Ishikawa (cell line): ENCODE measurements around the gene CLCF1.

Experiments
- CEBPB ChIP-seq: IDR thresholded peaks from 2 replicates; pipeline ENCODE4 v1.6.1; 2012
- EGR1 ChIP-seq: IDR thresholded peaks from 2 replicates; pipeline ENCODE4 v1.6.1; 2012
- EP300 ChIP-seq: IDR thresholded peaks from 2 replicates; pipeline ENCODE4 v1.6.1; 2012; ENCODE audit warnings: borderline replicate concordance
- FOXM1 ChIP-seq: IDR thresholded peaks from 2 replicates; pipeline ENCODE4 v1.6.1; 2012; ENCODE audit warnings: low read depth, borderline replicate concordance
- RAD21 ChIP-seq: IDR thresholded peaks from 2 replicates; pipeline ENCODE4 v1.6.1; 2012; ENCODE audit warnings: low read depth
- TAF1 ChIP-seq: IDR thresholded peaks from 2 replicates; pipeline ENCODE4 v1.6.1; 2012; ENCODE audit warnings: low read depth, mild to moderate bottlenecking
- YY1 ChIP-seq: IDR thresholded peaks from 2 replicates; pipeline ENCODE4 v1.6.1; 2012; ENCODE audit warnings: low read depth
- TF ChIP-seq, protein P1 (sequence below): IDR thresholded peaks from 2 replicates; pipeline ENCODE4 v1.6.1; 2012; ENCODE audit warnings: low read depth, mild to moderate bottlenecking
- TF ChIP-seq, protein P2 (sequence below): IDR thresholded peaks from 2 replicates; pipeline ENCODE4 v1.6.1; 2012

DNA sequence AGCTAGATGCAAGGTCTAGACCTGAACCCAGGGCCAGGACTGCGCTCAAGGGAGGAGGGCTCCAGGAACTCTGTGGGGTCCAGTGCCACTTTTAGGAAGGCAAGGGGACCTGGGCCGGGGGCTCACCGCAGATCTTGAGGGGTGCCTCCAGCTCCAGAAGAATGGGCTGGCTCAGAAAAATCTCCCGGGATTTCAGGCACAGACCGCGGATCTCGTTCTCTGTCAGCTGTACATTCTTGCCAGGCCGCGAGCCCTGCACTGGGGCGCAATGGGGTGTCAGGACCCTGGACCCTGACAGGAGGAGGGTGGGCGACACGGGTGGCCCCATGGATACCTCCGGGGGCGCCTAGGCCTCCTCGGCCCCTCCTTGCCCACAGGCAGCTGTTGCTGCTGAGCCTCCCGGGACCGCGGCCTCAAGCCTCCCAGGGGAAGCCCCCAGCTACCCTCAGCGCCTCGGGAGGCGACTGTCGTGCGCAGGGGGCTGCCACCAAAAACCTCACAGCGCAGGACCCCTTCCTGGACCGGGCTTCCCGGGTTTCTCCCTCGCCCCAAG lies 27.6 kb upstream of the CLCF1 start:
- no peak for TF ChIP-seq RAD21
- TF ChIP-seq, protein P1, sequence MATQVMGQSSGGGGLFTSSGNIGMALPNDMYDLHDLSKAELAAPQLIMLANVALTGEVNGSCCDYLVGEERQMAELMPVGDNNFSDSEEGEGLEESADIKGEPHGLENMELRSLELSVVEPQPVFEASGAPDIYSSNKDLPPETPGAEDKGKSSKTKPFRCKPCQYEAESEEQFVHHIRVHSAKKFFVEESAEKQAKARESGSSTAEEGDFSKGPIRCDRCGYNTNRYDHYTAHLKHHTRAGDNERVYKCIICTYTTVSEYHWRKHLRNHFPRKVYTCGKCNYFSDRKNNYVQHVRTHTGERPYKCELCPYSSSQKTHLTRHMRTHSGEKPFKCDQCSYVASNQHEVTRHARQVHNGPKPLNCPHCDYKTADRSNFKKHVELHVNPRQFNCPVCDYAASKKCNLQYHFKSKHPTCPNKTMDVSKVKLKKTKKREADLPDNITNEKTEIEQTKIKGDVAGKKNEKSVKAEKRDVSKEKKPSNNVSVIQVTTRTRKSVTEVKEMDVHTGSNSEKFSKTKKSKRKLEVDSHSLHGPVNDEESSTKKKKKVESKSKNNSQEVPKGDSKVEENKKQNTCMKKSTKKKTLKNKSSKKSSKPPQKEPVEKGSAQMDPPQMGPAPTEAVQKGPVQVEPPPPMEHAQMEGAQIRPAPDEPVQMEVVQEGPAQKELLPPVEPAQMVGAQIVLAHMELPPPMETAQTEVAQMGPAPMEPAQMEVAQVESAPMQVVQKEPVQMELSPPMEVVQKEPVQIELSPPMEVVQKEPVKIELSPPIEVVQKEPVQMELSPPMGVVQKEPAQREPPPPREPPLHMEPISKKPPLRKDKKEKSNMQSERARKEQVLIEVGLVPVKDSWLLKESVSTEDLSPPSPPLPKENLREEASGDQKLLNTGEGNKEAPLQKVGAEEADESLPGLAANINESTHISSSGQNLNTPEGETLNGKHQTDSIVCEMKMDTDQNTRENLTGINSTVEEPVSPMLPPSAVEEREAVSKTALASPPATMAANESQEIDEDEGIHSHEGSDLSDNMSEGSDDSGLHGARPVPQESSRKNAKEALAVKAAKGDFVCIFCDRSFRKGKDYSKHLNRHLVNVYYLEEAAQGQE: no peak
- TF ChIP-seq EP300: no peak
- no peak for TF ChIP-seq YY1
- TF ChIP-seq FOXM1: no peak
- TF ChIP-seq, protein P2, sequence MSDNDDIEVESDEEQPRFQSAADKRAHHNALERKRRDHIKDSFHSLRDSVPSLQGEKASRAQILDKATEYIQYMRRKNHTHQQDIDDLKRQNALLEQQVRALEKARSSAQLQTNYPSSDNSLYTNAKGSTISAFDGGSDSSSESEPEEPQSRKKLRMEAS: no peak
- no peak for TF ChIP-seq CEBPB
- TF ChIP-seq TAF1: no peak
- TF ChIP-seq EGR1: no peak
